Measurements from ENCODE around the gene CCDC97.

Gene CCDC97

GRCh38 chr19:41300555-41300954, 9.4 kb upstream of the CCDC97 start:
- Histone ChIP-seq H3K9me3 (ENCODE audit: control insufficient read depth, insufficient read depth, low read length) (no peaks in the 10 kb centered on the region), H3K4me3 (ENCODE audit: low read length) (no peak overlapping the region), H3K27me3 (ENCODE audit: control insufficient read depth, low read length) (no peaks in the 10 kb centered on the region), H4K20me1 (ENCODE audit: control insufficient read depth, insufficient read depth, low read depth, low read length) (no peaks in the 10 kb centered on the region), H3F3A (ENCODE audit: control insufficient read depth, insufficient read depth) (peaks cover 9% of the 10 kb centered on the region), H3K9me2 (replicated peaks; ENCODE audit: control insufficient read depth, low read length) (no peaks in the 10 kb centered on the region), H3K36me3 (ENCODE audit: control insufficient read depth, low read length) (peaks cover 100% of the 10 kb centered on the region), H3K27ac (ENCODE audit: low read depth, low read length) (0 out of 2 replicates have a peak overlapping the region, but pooled peaks have one; percentile 0), H3K4me2 (ENCODE audit: low read length) (no peak overlapping the region), H3K79me2 (ENCODE audit: control insufficient read depth, low read length) (peaks cover 20% of the 10 kb centered on the region), H3K4me1 (ENCODE audit: control insufficient read depth, low read length) (peaks cover 74% of the 10 kb centered on the region)
- TF ChIP-seq CTCF (IDR thresholded peaks at IDR 0.05; ENCODE audit: low read depth, low read length, poor library complexity, severe bottlenecking), result no peak
- TF ChIP-seq EZH2phosphoT487 (IDR thresholded peaks at IDR 0.05; ENCODE audit: borderline replicate concordance, low read length), result no peak

- Histone ChIP-seq H3K9me3 (ENCODE audit: control insufficient read depth, insufficient read depth, low read length) (no peaks in the 10 kb centered on the region), H3K4me1 (ENCODE audit: control insufficient read depth, low read length) (peaks cover 65% of the 10 kb centered on the region)
- TF ChIP-seq CTCF (IDR thresholded peaks at IDR 0.05; ENCODE audit: low read depth, low read length, poor library complexity, severe bottlenecking) (no peak), EZH2phosphoT487 (IDR thresholded peaks at IDR 0.05; ENCODE audit: borderline replicate concordance, low read length) (no peak)
Measured at GRCh38 chr19:41302624-41303351, 7.2 kb upstream of the CCDC97 start.

GRCh38 chr19:41303954-41304353, 6.0 kb upstream of the CCDC97 start:
- Histone ChIP-seq H3K4me1 (ENCODE audit: control insufficient read depth, low read length) (peaks cover 65% of the 10 kb centered on the region), H3K27ac (ENCODE audit: low read depth, low read length) (no peak overlapping the region), H3K79me2 (ENCODE audit: control insufficient read depth, low read length) (peaks cover 6% of the 10 kb centered on the region; the same call in 1 of the 2 replicates), H3F3A (ENCODE audit: control insufficient read depth, insufficient read depth) (peaks cover 30% of the 10 kb centered on the region), H3K9me2 (replicated peaks; ENCODE audit: control insufficient read depth, low read length) (no peaks in the 10 kb centered on the region), H3K4me2 (ENCODE audit: low read length) (no peak overlapping the region), H3K4me3 (ENCODE audit: low read length) (no peak overlapping the region), H4K20me1 (ENCODE audit: control insufficient read depth, insufficient read depth, low read depth, low read length) (no peaks in the 10 kb centered on the region), H3K9me3 (ENCODE audit: control insufficient read depth, insufficient read depth, low read length) (no peaks in the 10 kb centered on the region), H3K27me3 (ENCODE audit: control insufficient read depth, low read length) (no peaks in the 10 kb centered on the region), H3K36me3 (ENCODE audit: control insufficient read depth, low read length) (peaks cover 95% of the 10 kb centered on the region)
- TF ChIP-seq EZH2phosphoT487 (IDR thresholded peaks at IDR 0.05; ENCODE audit: borderline replicate concordance, low read length), result no peak
- no peak for TF ChIP-seq CTCF (IDR thresholded peaks at IDR 0.05; ENCODE audit: low read depth, low read length, poor library complexity, severe bottlenecking)

More at GRCh38 chr19:41302624-41303351, 7.2 kb upstream of the CCDC97 start:
- H3K79me2 ChIP-seq (ENCODE audit: control insufficient read depth, low read length), result peaks cover 8% of the 10 kb centered on the region
- peak overlapping the region; percentile 35 for H3K4me3 ChIP-seq (ENCODE audit: low read length)
- H3K36me3 ChIP-seq (ENCODE audit: control insufficient read depth, low read length), result peaks cover 100% of the 10 kb centered on the region
- H4K20me1 ChIP-seq (ENCODE audit: control insufficient read depth, insufficient read depth, low read depth, low read length), result no peaks in the 10 kb centered on the region
- H3K27me3 ChIP-seq (ENCODE audit: control insufficient read depth, low read length), result no peaks in the 10 kb centered on the region
- no peaks in the 10 kb centered on the region for H3K9me2 ChIP-seq (replicated peaks; ENCODE audit: control insufficient read depth, low read length)
- peak overlapping the region; percentile 64 for H3K4me2 ChIP-seq (ENCODE audit: low read length)
- peak overlapping the region; percentile 70 for H3K27ac ChIP-seq (ENCODE audit: low read depth, low read length)
- peaks cover 23% of the 10 kb centered on the region for H3F3A ChIP-seq (ENCODE audit: control insufficient read depth, insufficient read depth)

Measured in DOHH2 (cell line).